ENCODE measurements around the gene PKMYT1. TPM values are rescaled to one million over a fixed set of nuclear protein-coding genes. Genes with fewer than 3 reads are reported as not detected.
"Not testable (repeated sequence)": the region's sequence is repeated elsewhere in the genome, so short reads cannot be mapped to it uniquely, and the experiment has no call there.

PKMYT1 gene
- total RNA-seq, 1 donor from 2014 or later = 12.2 TPM

GRCh38 chr16:2960183-2961010, 19.8 kb downstream of the PKMYT1 start:
- DNase-seq = no peak

GRCh38 chr16:2959206-2959605, 21.0 kb downstream of the PKMYT1 start:
- DNase-seq = no peak

- no peak for DNase-seq
Observed at GRCh38 chr16:2956579-2956956, 23.7 kb downstream of the PKMYT1 start.

- no peak for DNase-seq
Observed at GRCh38 chr16:2955779-2956578, 24.3 kb downstream of the PKMYT1 start.

GRCh38 chr16:2955438-2955778, 24.8 kb downstream of the PKMYT1 start:
- DNase-seq = no peak

GRCh38 chr16:2954656-2955381, 25.4 kb downstream of the PKMYT1 start:
- no peak for DNase-seq

- DNase-seq = no peak
Observed at GRCh38 chr16:2953706-2954627, 26.3 kb downstream of the PKMYT1 start.

GRCh38 chr16:2952679-2953078, 27.6 kb downstream of the PKMYT1 start:
- DNase-seq = no peak

GRCh38 chr16:2950773-2951172, 29.5 kb downstream of the PKMYT1 start:
- DNase-seq = no peak

GRCh38 chr16:2950353-2950724, 29.9 kb downstream of the PKMYT1 start:
- no peak for DNase-seq

GRCh38 chr16:2949705-2950352, 30.4 kb downstream of the PKMYT1 start:
- DNase-seq = no peak

GRCh38 chr16:2948807-2949704, 31.2 kb downstream of the PKMYT1 start:
- DNase-seq = no peak

- DNase-seq = no peak
Observed at GRCh38 chr16:2946649-2947048, 33.6 kb downstream of the PKMYT1 start.

GRCh38 chr16:2943716-2944115, 36.5 kb downstream of the PKMYT1 start:
- DNase-seq = not testable (repeated sequence)

GRCh38 chr16:2942045-2942444, 38.2 kb downstream of the PKMYT1 start:
- DNase-seq = no peak

GRCh38 chr16:2939968-2940367, 40.3 kb downstream of the PKMYT1 start:
- DNase-seq = no peak

- no peak for DNase-seq
Observed at GRCh38 chr16:2938206-2938605, 42.0 kb downstream of the PKMYT1 start.

GRCh38 chr16:2937170-2937569, 43.1 kb downstream of the PKMYT1 start:
- DNase-seq = no peak

- DNase-seq = no peak
Observed at GRCh38 chr16:2936436-2937011, 43.7 kb downstream of the PKMYT1 start.

GRCh38 chr16:2934450-2934849, 45.8 kb downstream of the PKMYT1 start:
- DNase-seq = no peak
